Loucy (cell line): ENCODE measurements around the gene RTBDN.
"Not testable (repeated sequence)": the region's sequence is repeated elsewhere in the genome, so short reads cannot be mapped to it uniquely, and the experiment has no call there.

Experiments
- H2AFZ ChIP-seq: fragments of 200-600 bp; sonication (generic); 2 replicates; pipeline ENCODE4 v1.6.0; 2016; ENCODE audit warnings: antibody characterized with exemption, mild to moderate bottlenecking, low read length, moderate library complexity
- H3F3A ChIP-seq: fragments of 200-600 bp; 2 replicates; pipeline ENCODE4 v1.6.0; 2016; ENCODE audit warnings: antibody characterized with exemption, low read depth, mild to moderate bottlenecking
- H3K27me3 ChIP-seq: fragments of 200-600 bp; sonication (generic); 2 replicates; pipeline ENCODE4 v1.6.1; 2014; ENCODE audit warnings: low read length, mild to moderate bottlenecking; ENCODE audit not compliant: insufficient read depth, poor library complexity, severe bottlenecking
- H3K36me3 ChIP-seq: fragments of 200-600 bp; sonication (generic); 2 replicates; pipeline ENCODE4 v1.6.1; 2016; ENCODE audit warnings: low read length; ENCODE audit not compliant: insufficient read depth
- H3K4me1 ChIP-seq: fragments of 200-600 bp; sonication (generic); 2 replicates; pipeline ENCODE4 v1.5.1; 2014; ENCODE audit warnings: low read length, mild to moderate bottlenecking; ENCODE audit not compliant: insufficient read depth, poor library complexity, severe bottlenecking
- H3K4me2 ChIP-seq: fragments of 200-600 bp; sonication (generic); 2 replicates; pipeline ENCODE4 v1.6.0; 2014; ENCODE audit warnings: antibody characterized with exemption, low read length, low read depth, mild to moderate bottlenecking; ENCODE audit not compliant: poor library complexity, severe bottlenecking
- H3K4me3 ChIP-seq: fragments of 200-600 bp; sonication (generic); 2 replicates; pipeline ENCODE4 v1.5.1; 2014; ENCODE audit warnings: low read length, mild to moderate bottlenecking, mixed read lengths; ENCODE audit not compliant: poor library complexity, severe bottlenecking
- H3K79me2 ChIP-seq: fragments of 200-600 bp; sonication (generic); 2 replicates; pipeline ENCODE4 v1.6.1; 2014; ENCODE audit warnings: low read length; ENCODE audit not compliant: insufficient read depth
- H3K9ac ChIP-seq: fragments of 200-600 bp; sonication (generic); 2 replicates; pipeline ENCODE4 v1.6.0; 2014; ENCODE audit warnings: mild to moderate bottlenecking, low read depth, low read length, moderate library complexity; ENCODE audit not compliant: poor library complexity, severe bottlenecking
- H3K9me2 ChIP-seq: fragments of 200-600 bp; sonication (generic); replicated peaks from 2 replicates; pipeline ENCODE4 v1.6.1; 2016; ENCODE audit warnings: low read depth, low read length, mixed read lengths
- H3K9me3 ChIP-seq: fragments of 200-600 bp; sonication (generic); 2 replicates; pipeline ENCODE4 v1.6.1; 2014; ENCODE audit warnings: mild to moderate bottlenecking, antibody characterized with exemption, low read length, low read depth; ENCODE audit not compliant: insufficient read depth
- H4K20me1 ChIP-seq: fragments of 200-600 bp; sonication (generic); 2 replicates; pipeline ENCODE4 v1.6.0; 2014; ENCODE audit warnings: antibody characterized with exemption, low read length, mild to moderate bottlenecking; ENCODE audit not compliant: insufficient read depth, poor library complexity, severe bottlenecking
- EZH2phosphoT487 ChIP-seq: fragments of 200-600 bp; IDR thresholded peaks from 2 replicates; pipeline ENCODE4 v1.6.1; 2018; ENCODE audit warnings: antibody characterized with exemption, mild to moderate bottlenecking, moderate library complexity, borderline replicate concordance
- TF ChIP-seq, protein P1 (sequence below): fragments of 200-600 bp; sonication (generic); conservative IDR thresholded peaks from 2 replicates; pipeline ENCODE4 v1.5.1; 2014; ENCODE audit warnings: mild to moderate bottlenecking, antibody characterized with exemption, low read length

RTBDN gene

GRCh38 chr19:12800466-12800770, 34.0 kb downstream of the RTBDN start:
- Histone ChIP-seq H3K9ac (peak overlapping the region; percentile 93), H2AFZ (no peak overlapping the region), H3K27me3 (no peaks in the 10 kb centered on the region), H3K79me2 (peaks cover 35% of the 10 kb centered on the region), H3K4me1 (peaks cover 23% of the 10 kb centered on the region), H3K9me2 (no peaks in the 10 kb centered on the region), H4K20me1 (peaks cover 15% of the 10 kb centered on the region), H3K4me2 (peak overlapping the region; percentile 88), H3F3A (no peaks in the 10 kb centered on the region), H3K4me3 (peak overlapping the region; percentile 89), H3K9me3 (no peaks in the 10 kb centered on the region), H3K36me3 (peaks cover 6% of the 10 kb centered on the region; the same call in 1 of the 2 replicates)
- no peak for TF ChIP-seq EZH2phosphoT487
- TF ChIP-seq, protein P1, sequence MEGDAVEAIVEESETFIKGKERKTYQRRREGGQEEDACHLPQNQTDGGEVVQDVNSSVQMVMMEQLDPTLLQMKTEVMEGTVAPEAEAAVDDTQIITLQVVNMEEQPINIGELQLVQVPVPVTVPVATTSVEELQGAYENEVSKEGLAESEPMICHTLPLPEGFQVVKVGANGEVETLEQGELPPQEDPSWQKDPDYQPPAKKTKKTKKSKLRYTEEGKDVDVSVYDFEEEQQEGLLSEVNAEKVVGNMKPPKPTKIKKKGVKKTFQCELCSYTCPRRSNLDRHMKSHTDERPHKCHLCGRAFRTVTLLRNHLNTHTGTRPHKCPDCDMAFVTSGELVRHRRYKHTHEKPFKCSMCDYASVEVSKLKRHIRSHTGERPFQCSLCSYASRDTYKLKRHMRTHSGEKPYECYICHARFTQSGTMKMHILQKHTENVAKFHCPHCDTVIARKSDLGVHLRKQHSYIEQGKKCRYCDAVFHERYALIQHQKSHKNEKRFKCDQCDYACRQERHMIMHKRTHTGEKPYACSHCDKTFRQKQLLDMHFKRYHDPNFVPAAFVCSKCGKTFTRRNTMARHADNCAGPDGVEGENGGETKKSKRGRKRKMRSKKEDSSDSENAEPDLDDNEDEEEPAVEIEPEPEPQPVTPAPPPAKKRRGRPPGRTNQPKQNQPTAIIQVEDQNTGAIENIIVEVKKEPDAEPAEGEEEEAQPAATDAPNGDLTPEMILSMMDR = no peak

DNA sequence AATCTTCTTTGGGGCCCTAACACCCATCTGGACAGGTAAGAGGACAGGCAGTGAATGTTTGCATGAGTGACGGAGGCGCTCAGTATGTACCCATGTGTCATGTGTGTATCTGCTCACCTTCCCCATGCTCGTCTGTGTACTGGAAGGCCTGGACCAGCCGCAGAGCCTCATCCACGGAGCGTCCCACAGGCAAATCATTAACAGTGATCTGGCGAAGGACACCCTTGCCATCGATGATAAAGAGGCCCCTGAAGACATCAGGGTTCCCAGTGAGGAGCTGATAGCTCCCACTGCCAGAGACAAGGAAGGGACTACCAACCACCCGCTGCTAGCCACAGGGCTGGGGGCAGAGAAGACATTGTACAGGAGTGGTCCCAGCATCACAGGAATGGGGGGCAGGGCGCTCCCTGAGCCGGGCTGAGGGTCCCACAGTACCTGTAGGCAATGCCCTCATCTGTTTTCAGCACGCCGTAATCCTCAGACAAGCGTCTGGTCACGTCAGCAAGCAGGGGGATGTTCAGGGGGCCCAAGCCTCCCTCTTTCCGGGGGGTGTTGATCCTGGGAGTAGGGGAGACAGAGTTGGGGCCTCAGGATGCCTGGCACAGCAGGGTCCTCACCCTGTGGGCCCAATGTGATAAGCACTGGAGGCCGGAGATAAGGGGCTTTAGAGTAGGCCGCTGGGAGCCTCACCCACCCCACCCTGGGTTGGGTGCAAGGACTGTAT, 34.5 kb downstream of the RTBDN start:
- TF ChIP-seq EZH2phosphoT487 = no peak
- TF ChIP-seq, protein P1 = no peak
- no peaks in the 10 kb centered on the region for H3K9me2 ChIP-seq
- peak overlapping the region; percentile 93 for H3K9ac ChIP-seq
- no peaks in the 10 kb centered on the region for H3K27me3 ChIP-seq
- H3K4me3 ChIP-seq = peak overlapping the region; percentile 89
- peaks cover 15% of the 10 kb centered on the region for H4K20me1 ChIP-seq
- peak overlapping the region; percentile 88 for H3K4me2 ChIP-seq
- peaks cover 23% of the 10 kb centered on the region for H3K4me1 ChIP-seq
- H3F3A ChIP-seq = no peaks in the 10 kb centered on the region
- H2AFZ ChIP-seq = no peak overlapping the region
- H3K9me3 ChIP-seq = no peaks in the 10 kb centered on the region
- H3K79me2 ChIP-seq = peaks cover 35% of the 10 kb centered on the region
- peaks cover 6% of the 10 kb centered on the region; the same call in 1 of the 2 replicates for H3K36me3 ChIP-seq

GRCh38 chr19:12797607-12798006, 36.8 kb downstream of the RTBDN start:
- H3K4me2 ChIP-seq, H3K9ac ChIP-seq, H3K9me3 ChIP-seq, H3F3A ChIP-seq, H3K4me3 ChIP-seq, H3K27me3 ChIP-seq, H2AFZ ChIP-seq, H3K9me2 ChIP-seq, H3K36me3 ChIP-seq: not testable (repeated sequence)
- Histone ChIP-seq H4K20me1 (peaks cover 15% of the 10 kb centered on the region), H3K4me1 (peaks cover 39% of the 10 kb centered on the region), H3K79me2 (peaks cover 41% of the 10 kb centered on the region)

- peaks cover 36% of the 10 kb centered on the region for H3K4me1 ChIP-seq
- H4K20me1 ChIP-seq = peaks cover 15% of the 10 kb centered on the region
- no peaks in the 10 kb centered on the region; the same call in 1 of the 2 replicates for H3F3A ChIP-seq
- no peaks in the 10 kb centered on the region for H3K27me3 ChIP-seq
- no peaks in the 10 kb centered on the region for H3K9me2 ChIP-seq
- peaks cover 40% of the 10 kb centered on the region for H3K79me2 ChIP-seq
- H2AFZ ChIP-seq = no peak overlapping the region
- H3K9me3 ChIP-seq = no peaks in the 10 kb centered on the region
- no peak overlapping the region for H3K4me3 ChIP-seq
- peaks cover 6% of the 10 kb centered on the region; the same call in 1 of the 2 replicates for H3K36me3 ChIP-seq
- TF ChIP-seq, protein P1 = no peak
- TF ChIP-seq EZH2phosphoT487 = no peak
- H3K9ac ChIP-seq = no peak overlapping the region
- H3K4me2 ChIP-seq = no peak overlapping the region
Observed at GRCh38 chr19:12797141-12797587, 37.2 kb downstream of the RTBDN start.
